ENCODE measurements around the gene RDH8.

Gene RDH8

DNA sequence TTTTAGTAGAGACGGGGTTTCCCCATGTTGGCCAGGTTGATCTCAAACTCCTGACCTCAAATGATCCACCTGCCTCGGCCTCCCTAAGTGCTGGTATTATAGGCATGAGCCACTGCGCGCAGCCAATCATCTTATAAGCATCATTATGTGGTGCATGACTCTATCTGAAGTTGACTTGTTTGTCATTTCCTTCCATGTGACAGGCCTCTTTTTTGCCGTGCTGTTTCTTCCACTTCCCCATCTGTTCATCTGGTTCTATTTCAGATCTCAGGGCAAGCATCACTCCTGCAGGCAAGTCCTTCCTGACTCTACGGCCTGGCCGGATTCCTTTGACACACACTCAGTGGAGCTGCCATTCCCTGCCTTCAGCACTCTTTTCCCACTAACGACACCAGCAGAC is 18.2 kb upstream of the RDH8 start:
- TF ChIP-seq, protein P1, sequence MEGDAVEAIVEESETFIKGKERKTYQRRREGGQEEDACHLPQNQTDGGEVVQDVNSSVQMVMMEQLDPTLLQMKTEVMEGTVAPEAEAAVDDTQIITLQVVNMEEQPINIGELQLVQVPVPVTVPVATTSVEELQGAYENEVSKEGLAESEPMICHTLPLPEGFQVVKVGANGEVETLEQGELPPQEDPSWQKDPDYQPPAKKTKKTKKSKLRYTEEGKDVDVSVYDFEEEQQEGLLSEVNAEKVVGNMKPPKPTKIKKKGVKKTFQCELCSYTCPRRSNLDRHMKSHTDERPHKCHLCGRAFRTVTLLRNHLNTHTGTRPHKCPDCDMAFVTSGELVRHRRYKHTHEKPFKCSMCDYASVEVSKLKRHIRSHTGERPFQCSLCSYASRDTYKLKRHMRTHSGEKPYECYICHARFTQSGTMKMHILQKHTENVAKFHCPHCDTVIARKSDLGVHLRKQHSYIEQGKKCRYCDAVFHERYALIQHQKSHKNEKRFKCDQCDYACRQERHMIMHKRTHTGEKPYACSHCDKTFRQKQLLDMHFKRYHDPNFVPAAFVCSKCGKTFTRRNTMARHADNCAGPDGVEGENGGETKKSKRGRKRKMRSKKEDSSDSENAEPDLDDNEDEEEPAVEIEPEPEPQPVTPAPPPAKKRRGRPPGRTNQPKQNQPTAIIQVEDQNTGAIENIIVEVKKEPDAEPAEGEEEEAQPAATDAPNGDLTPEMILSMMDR (IDR thresholded peaks at IDR 0.05; ENCODE audit: low read depth, low read length) = no peak
- DNase-seq (ENCODE audit: low read depth in 2 of 2) = no peak
- H3K4me3 ChIP-seq (replicated peaks in 1 of 2; ENCODE audit: low read depth in 2 of 2, low read length in 2 of 2) = no peak overlapping the region

DNA sequence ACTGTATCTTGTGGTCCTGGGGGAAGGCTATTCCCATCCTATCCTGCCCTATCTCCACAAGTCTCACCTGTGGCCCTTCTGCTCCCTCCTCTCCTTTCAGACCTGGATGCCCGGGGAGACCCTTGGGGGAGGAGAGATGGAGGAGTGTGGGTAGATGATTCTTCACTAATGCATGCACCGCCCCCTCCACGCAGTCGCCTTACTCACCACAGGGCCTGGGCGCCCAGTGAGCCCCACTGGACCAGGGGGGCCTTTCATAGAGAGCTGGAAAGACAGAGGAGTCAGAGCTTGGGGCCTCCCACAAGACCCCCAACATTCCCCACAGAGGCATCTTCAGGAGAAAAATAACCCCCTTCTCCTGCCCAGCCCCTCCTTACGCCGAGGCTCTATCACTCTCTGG is 17.3 kb upstream of the RDH8 start:
- no peak for DNase-seq (ENCODE audit: low read depth in 2 of 2)
- H3K4me3 ChIP-seq (replicated peaks in 1 of 2; ENCODE audit: low read depth in 2 of 2, low read length in 2 of 2) = no peak overlapping the region
- TF ChIP-seq, protein P1 (IDR thresholded peaks at IDR 0.05; ENCODE audit: low read depth, low read length) = no peak

DNA sequence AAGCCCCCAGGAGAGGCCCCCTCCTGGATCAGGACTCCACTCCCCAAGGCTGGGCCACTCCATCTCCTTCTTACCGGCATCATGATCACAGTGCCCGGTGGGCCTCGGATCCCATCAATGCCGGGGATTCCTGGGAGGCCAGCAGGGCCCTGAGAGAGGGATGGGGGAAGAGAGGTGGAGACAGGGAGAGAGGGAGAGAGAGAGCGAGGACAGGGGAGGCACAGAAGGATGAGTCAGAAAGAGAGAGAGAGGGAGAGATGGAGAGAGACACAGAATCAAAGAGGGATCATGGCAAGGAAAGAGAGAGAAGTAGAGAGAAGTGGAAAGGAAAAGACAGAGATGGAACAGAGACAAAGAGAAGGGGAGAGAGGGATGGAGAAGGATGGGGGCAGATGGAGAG is 16.7 kb upstream of the RDH8 start:
- DNase-seq (ENCODE audit: low read depth in 2 of 2) = no peak
- TF ChIP-seq, protein P1 (IDR thresholded peaks at IDR 0.05; ENCODE audit: low read depth, low read length) = no peak
- H3K4me3 ChIP-seq (replicated peaks in 1 of 2; ENCODE audit: low read depth in 2 of 2, low read length in 2 of 2) = no peak overlapping the region

DNA sequence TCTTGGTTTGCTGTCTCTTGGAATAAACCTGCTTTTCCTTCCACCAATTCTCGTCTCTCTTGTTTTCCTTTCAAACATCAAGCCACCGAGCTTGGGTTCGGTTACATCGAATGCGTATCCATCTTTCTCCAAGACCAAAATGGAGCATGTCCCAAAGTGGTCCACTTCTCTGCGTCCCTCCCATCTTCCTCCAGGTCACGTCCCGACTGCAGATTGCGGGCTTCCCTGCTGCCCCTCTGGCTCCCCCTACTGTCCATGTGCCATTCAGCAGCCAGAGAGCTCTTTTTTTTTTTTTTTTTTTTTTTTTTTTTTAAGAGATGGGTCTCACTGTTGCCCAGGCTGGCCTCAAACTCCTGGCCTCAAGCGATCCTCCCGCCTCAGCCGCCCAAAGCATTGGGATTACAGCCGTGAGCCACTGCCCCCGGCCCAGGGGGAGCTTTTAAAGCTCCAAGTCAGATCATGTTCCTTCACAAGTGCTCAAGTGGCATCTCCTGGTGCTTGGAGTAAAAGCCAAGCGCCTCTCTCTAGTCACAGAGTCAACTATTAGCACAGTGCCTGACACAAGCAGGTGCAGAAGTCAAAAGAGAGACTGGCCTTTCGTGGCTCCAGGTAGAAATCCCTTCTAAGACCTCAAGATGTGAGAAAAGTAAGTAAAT is 13.0 kb upstream of the RDH8 start:
- TF ChIP-seq, protein P1 (IDR thresholded peaks at IDR 0.05; ENCODE audit: low read depth, low read length) = peak; percentile 91
- H3K4me3 ChIP-seq (replicated peaks in 1 of 2; ENCODE audit: low read depth in 2 of 2, low read length in 2 of 2) = no peak overlapping the region
- peak; percentile 77 to 80 for DNase-seq (ENCODE audit: low read depth in 2 of 2)

DNA sequence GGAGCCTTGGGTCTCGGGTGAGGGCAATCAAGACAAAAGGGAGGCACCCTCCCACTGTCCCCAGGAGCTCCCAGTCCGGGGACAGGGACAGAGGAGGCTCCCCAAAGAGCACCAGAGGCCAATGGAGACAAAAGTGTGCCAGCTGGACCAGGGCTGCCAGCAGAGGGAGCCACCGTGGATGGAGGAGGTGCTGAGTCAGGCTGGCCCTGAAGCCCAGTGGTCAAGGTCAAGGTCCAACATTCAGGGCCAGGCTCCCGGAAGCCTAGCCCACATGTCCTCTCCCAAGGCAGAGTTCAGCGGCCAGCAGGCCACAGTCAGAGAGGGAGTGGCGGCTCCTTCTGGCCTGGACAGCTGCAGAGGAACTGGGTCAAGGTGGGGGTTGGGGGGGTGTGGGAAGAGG is 11.4 kb upstream of the RDH8 start:
- peak; percentile 14 to 59 for DNase-seq (ENCODE audit: low read depth in 2 of 2)
- TF ChIP-seq, protein P1 (IDR thresholded peaks at IDR 0.05; ENCODE audit: low read depth, low read length) = peak; percentile 70
- H3K4me3 ChIP-seq (replicated peaks in 1 of 2; ENCODE audit: low read depth in 2 of 2, low read length in 2 of 2) = no peak overlapping the region

DNA sequence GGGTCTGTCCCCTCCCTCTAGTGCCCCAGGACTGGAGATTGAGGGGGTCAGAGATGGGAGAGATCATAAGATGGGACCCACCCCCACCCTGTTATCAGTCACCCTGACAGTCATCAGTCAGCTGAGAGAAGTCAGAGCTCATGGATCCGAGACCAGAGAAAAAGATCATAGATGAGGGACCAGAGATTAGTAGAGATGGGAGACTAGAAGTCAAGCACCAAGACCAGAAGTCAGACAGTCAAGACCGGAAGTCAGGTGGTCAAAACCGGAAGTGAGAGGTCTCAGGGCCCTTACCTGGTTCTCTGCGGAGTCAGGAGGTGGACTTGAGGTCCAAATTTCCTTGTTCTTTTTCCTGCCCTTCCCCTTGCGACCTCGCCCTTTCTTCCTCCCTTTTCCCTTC is 10.0 kb upstream of the RDH8 start:
- DNase-seq (ENCODE audit: low read depth in 2 of 2) = no peak
- H3K4me3 ChIP-seq (replicated peaks in 1 of 2; ENCODE audit: low read depth in 2 of 2, low read length in 2 of 2) = no peak overlapping the region
- TF ChIP-seq, protein P1 (IDR thresholded peaks at IDR 0.05; ENCODE audit: low read depth, low read length) = no peak

DNA sequence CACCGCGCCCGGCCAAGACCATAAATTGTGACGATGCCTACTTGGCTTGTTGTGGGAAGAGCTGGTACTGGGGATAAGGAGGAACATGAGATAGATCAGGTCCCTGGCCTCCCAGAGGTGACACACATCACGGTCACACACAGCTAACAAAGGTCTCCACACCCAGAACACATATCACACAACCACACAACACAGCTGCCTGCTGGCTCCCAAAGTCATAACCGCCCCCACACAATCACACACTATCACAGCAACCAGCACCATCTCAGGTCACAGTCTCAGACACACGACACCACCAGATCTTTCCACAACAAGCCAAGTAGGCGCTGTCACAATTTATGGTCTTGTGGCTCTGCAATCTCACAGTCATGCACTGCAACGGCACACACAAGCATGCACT is 8.7 kb upstream of the RDH8 start:
- DNase-seq (ENCODE audit: low read depth in 2 of 2) = no peak
- H3K4me3 ChIP-seq (replicated peaks in 1 of 2; ENCODE audit: low read depth in 2 of 2, low read length in 2 of 2) = no peak overlapping the region
- TF ChIP-seq, protein P1 (IDR thresholded peaks at IDR 0.05; ENCODE audit: low read depth, low read length) = no peak
